K562 (cell line): ENCODE results near the gene ST8SIA4.

Experiments used
- ATF7 ChIP-seq: fragments of 450-650 bp; IDR thresholded peaks from 2 replicates; pipeline ENCODE4 v1.7.1; 2014; ENCODE audit warnings: mild to moderate bottlenecking, moderate library complexity
- BACH1 ChIP-seq: fragments of 200-800 bp; sonication (Bioruptor generic); IDR thresholded peaks from 2 replicates; pipeline ENCODE4 v1.6.1; 2016; ENCODE audit warnings: missing genetic modification characterization, missing compliant biosample characterization
- PCBP2 ChIP-seq: fragments of 200-400 bp; formaldehyde crosslinking; IDR thresholded peaks from 2 replicates; pipeline ENCODE4 v1.6.1; 2018; ENCODE audit warnings: low read length, low read depth, mild to moderate bottlenecking, moderate library complexity; ENCODE audit not compliant: poor library complexity, severe bottlenecking
- RBBP5 ChIP-seq: fragments of 200-600 bp; sonication (generic); IDR thresholded peaks from 2 replicates; pipeline ENCODE4 v1.6.1; 2012; ENCODE audit warnings: borderline replicate concordance, mild to moderate bottlenecking, low read length, control low read depth, inconsistent platforms; ENCODE audit not compliant: insufficient read depth, poor library complexity, severe bottlenecking
- XRCC4 ChIP-seq: IDR thresholded peaks from one replicate; pipeline ENCODE4 v1.6.1; 2011; ENCODE audit not compliant: insufficient read depth, insufficient read length; ENCODE audit errors: extremely low read depth
- ZNF3 ChIP-seq: fragments of 250-450 bp; sonication (Bioruptor Pico); IDR thresholded peaks from 2 replicates; pipeline ENCODE4 v1.5.0; 2021; ENCODE audit warnings: mild to moderate bottlenecking, moderate library complexity
- TF ChIP-seq, protein P1 (sequence below), 3 experiments: IDR thresholded peaks in 2 of 3; conservative IDR thresholded peaks in 1 of 3; 2 replicates each; pipeline ENCODE4 v1.5.1; 2011 to 2012; ENCODE audit warnings: low read length in 3 of 3, mild to moderate bottlenecking in 3 of 3, control low read depth in 2 of 3, improper control_type of control experiment in 1 of 3, inconsistent platforms in 1 of 3, low read depth in 1 of 3, mixed read lengths in 1 of 3, moderate library complexity in 1 of 3; ENCODE audit not compliant: insufficient read depth in 2 of 3
- TF ChIP-seq, protein P2 (sequence below): sonication (generic); formaldehyde crosslinking; IDR thresholded peaks from 2 replicates; pipeline ENCODE4 v1.8.0; 2022; ENCODE audit warnings: mild to moderate bottlenecking, missing genetic modification reagents

DNA sequence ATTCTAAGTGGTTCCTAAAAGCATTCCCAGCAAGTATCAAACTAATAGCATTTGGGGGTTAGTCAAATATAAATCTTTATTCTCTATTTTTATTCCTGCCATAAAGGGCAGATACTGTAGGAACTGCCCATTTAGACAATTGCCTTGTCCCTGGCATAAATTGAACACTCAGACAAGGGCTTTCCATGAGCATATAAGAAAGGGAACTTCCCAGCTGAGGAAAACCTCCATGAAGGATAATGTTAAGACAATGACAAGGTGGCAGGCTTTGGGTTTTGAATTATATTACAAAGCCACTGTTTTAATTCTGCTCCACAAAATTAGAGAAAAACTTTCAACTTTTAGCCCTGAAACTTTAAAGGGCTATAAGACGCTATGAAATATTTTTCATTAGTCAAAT lies 81.3 kb downstream of the ST8SIA4 start:
- TF ChIP-seq, protein P1, sequence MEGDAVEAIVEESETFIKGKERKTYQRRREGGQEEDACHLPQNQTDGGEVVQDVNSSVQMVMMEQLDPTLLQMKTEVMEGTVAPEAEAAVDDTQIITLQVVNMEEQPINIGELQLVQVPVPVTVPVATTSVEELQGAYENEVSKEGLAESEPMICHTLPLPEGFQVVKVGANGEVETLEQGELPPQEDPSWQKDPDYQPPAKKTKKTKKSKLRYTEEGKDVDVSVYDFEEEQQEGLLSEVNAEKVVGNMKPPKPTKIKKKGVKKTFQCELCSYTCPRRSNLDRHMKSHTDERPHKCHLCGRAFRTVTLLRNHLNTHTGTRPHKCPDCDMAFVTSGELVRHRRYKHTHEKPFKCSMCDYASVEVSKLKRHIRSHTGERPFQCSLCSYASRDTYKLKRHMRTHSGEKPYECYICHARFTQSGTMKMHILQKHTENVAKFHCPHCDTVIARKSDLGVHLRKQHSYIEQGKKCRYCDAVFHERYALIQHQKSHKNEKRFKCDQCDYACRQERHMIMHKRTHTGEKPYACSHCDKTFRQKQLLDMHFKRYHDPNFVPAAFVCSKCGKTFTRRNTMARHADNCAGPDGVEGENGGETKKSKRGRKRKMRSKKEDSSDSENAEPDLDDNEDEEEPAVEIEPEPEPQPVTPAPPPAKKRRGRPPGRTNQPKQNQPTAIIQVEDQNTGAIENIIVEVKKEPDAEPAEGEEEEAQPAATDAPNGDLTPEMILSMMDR (IDR thresholded peaks at IDR 0.05 in 2 of 3, conservative IDR thresholded peaks at IDR 0.05 in 1 of 3; ENCODE audit: insufficient read depth in 2 of 3, low read depth in 1 of 3, low read length in 3 of 3): no peak
- TF ChIP-seq ATF7: no peak
- TF ChIP-seq, protein P2, sequence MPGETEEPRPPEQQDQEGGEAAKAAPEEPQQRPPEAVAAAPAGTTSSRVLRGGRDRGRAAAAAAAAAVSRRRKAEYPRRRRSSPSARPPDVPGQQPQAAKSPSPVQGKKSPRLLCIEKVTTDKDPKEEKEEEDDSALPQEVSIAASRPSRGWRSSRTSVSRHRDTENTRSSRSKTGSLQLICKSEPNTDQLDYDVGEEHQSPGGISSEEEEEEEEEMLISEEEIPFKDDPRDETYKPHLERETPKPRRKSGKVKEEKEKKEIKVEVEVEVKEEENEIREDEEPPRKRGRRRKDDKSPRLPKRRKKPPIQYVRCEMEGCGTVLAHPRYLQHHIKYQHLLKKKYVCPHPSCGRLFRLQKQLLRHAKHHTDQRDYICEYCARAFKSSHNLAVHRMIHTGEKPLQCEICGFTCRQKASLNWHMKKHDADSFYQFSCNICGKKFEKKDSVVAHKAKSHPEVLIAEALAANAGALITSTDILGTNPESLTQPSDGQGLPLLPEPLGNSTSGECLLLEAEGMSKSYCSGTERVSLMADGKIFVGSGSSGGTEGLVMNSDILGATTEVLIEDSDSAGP: no peak
- no peak for TF ChIP-seq PCBP2
- no peak for TF ChIP-seq XRCC4
- no peak for TF ChIP-seq ZNF3 (CRISPR knock-in tag)
- no peak for TF ChIP-seq RBBP5
- TF ChIP-seq BACH1: no peak
